K562 (cell line): Measurements from ENCODE around the gene GPR85.

Source experiments
- BACH1 ChIP-seq: fragments of 200-800 bp; sonication (Bioruptor generic); IDR thresholded peaks from 2 replicates; pipeline ENCODE4 v1.6.1; 2016; ENCODE audit warnings: missing genetic modification characterization, missing compliant biosample characterization
- CBX8 ChIP-seq: fragments of 200-600 bp; sonication (generic); IDR thresholded peaks from 2 replicates; pipeline ENCODE4 v1.6.1; 2012; ENCODE audit warnings: borderline replicate concordance, mixed run types, low read depth, mild to moderate bottlenecking, moderate library complexity, mixed read lengths, low read length, control low read depth, inconsistent platforms; ENCODE audit not compliant: poor library complexity, severe bottlenecking; ENCODE audit errors: extremely low read depth
- EP300 ChIP-seq: IDR thresholded peaks from 2 replicates; pipeline ENCODE4 v1.6.1; 2012; ENCODE audit warnings: low read length, improper control_type of control experiment
- ESRRA ChIP-seq: fragments of 450-650 bp; IDR thresholded peaks from 2 replicates; pipeline ENCODE4 v1.6.1; 2014; ENCODE audit warnings: low read depth, mild to moderate bottlenecking, moderate library complexity, borderline replicate concordance
- KLF16 ChIP-seq: IDR thresholded peaks from 2 replicates; pipeline ENCODE4 v1.6.1; 2016; ENCODE audit warnings: antibody characterized with exemption
- NELFE ChIP-seq: IDR thresholded peaks from 2 replicates; pipeline ENCODE4 v1.6.1; 2011; ENCODE audit warnings: mild to moderate bottlenecking; ENCODE audit not compliant: insufficient read depth, insufficient read length
- NFE2L1 ChIP-seq: fragments of 450-650 bp; IDR thresholded peaks from 2 replicates; pipeline ENCODE4 v1.6.1; 2016; ENCODE audit warnings: missing genetic modification characterization, low read depth, mild to moderate bottlenecking, missing compliant biosample characterization, moderate library complexity, borderline replicate concordance
- NFIC ChIP-seq: fragments of 450-650 bp; IDR thresholded peaks from 2 replicates; pipeline ENCODE4 v1.6.1; 2017; ENCODE audit warnings: mild to moderate bottlenecking, inconsistent platforms
- SRF ChIP-seq, 2 experiments: fragments of 250-450, 450-650 bp in 1 of 2; sonication (Bioruptor Pico) in 1 of 2; sonication (generic) in 1 of 2; formaldehyde crosslinking; IDR thresholded peaks; 2 replicates each; pipeline versions ENCODE4 v1.5.0 to v1.5.1; 2020 to 2022; ENCODE audit warnings: mild to moderate bottlenecking in 1 of 2, missing genetic modification reagents in 1 of 2
- ZNF431 ChIP-seq: sonication (generic); formaldehyde crosslinking; IDR thresholded peaks from 2 replicates; pipeline ENCODE4 v1.8.0; 2022; ENCODE audit warnings: mild to moderate bottlenecking, missing genetic modification reagents
- TF ChIP-seq, protein P1 (sequence below): sonication (generic); formaldehyde crosslinking; IDR thresholded peaks from 2 replicates; pipeline ENCODE4 v1.9.0; 2022; ENCODE audit warnings: mild to moderate bottlenecking, missing genetic modification reagents
- TF ChIP-seq, protein P2 (sequence below), 3 experiments: IDR thresholded peaks in 2 of 3; conservative IDR thresholded peaks in 1 of 3; 2 replicates each; pipeline ENCODE4 v1.5.1; 2011 to 2012; ENCODE audit warnings: low read length in 3 of 3, mild to moderate bottlenecking in 3 of 3, control low read depth in 2 of 3, improper control_type of control experiment in 1 of 3, inconsistent platforms in 1 of 3, low read depth in 1 of 3, mixed read lengths in 1 of 3, moderate library complexity in 1 of 3; ENCODE audit not compliant: insufficient read depth in 2 of 3

- TF ChIP-seq EP300 (no peak), NELFE (no peak), NFE2L1 (tag) (no peak), SRF (CRISPR knock-in tag; IDR thresholded peaks at IDR 0.05) (no peak), NFIC (peak; percentile 87), BACH1 (tag) (no peak), ESRRA (no peak), KLF16 (no peak), CBX8 (no peak), ZNF431 (CRISPR knock-in tag) (no peak)
- TF ChIP-seq, protein P1, sequence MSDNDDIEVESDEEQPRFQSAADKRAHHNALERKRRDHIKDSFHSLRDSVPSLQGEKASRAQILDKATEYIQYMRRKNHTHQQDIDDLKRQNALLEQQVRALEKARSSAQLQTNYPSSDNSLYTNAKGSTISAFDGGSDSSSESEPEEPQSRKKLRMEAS (CRISPR knock-in tag), result no peak
- TF ChIP-seq, protein P2, sequence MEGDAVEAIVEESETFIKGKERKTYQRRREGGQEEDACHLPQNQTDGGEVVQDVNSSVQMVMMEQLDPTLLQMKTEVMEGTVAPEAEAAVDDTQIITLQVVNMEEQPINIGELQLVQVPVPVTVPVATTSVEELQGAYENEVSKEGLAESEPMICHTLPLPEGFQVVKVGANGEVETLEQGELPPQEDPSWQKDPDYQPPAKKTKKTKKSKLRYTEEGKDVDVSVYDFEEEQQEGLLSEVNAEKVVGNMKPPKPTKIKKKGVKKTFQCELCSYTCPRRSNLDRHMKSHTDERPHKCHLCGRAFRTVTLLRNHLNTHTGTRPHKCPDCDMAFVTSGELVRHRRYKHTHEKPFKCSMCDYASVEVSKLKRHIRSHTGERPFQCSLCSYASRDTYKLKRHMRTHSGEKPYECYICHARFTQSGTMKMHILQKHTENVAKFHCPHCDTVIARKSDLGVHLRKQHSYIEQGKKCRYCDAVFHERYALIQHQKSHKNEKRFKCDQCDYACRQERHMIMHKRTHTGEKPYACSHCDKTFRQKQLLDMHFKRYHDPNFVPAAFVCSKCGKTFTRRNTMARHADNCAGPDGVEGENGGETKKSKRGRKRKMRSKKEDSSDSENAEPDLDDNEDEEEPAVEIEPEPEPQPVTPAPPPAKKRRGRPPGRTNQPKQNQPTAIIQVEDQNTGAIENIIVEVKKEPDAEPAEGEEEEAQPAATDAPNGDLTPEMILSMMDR (IDR thresholded peaks at IDR 0.05 in 2 of 3, conservative IDR thresholded peaks at IDR 0.05 in 1 of 3; ENCODE audit: insufficient read depth in 2 of 3, low read depth in 1 of 3, low read length in 3 of 3), result no peak
Measured at GRCh38 chr7:113100121-113100603, 13.5 kb upstream of the GPR85 start.
